PC-3 (cell line): ENCODE data around the gene SPC24.

Experiments
- CTCF ChIP-seq: fragments of 300-600 bp; sonication (generic); conservative IDR thresholded peaks from 2 replicates; pipeline ENCODE4 v1.5.1; 2017; ENCODE audit warnings: antibody characterized with exemption, low read depth, mild to moderate bottlenecking, low read length
- EZH2 ChIP-seq: fragments of 300-600 bp; sonication (generic); IDR thresholded peaks from one replicate; pipeline ENCODE4 v1.6.1; 2017; ENCODE audit warnings: antibody characterized with exemption, mild to moderate bottlenecking, low read length; ENCODE audit not compliant: unreplicated experiment
- EZH2phosphoT487 ChIP-seq: fragments of 300-600 bp; sonication (generic); IDR thresholded peaks from 2 replicates; pipeline ENCODE4 v1.6.1; 2018; ENCODE audit warnings: mild to moderate bottlenecking, antibody characterized with exemption, low read length, borderline replicate concordance

GRCh38 chr19:11101057-11101456, 54.5 kb downstream of the SPC24 start:
- TF ChIP-seq CTCF (no peak), EZH2 (no peak), EZH2phosphoT487 (no peak)
